ENCODE data around the gene TEX9.

GRCh38 chr15:56366211-56366610, 985 bp downstream of the TEX9 start:
- TF ChIP-seq POLR2A (IDR thresholded peaks at IDR 0.05; ENCODE audit: low read depth, low read length): no peak
- no peak for TF ChIP-seq CTCF (conservative IDR thresholded peaks at IDR 0.05; ENCODE audit: low read depth, low read length)
- TF ChIP-seq MXI1 (IDR thresholded peaks at IDR 0.05; ENCODE audit: borderline replicate concordance, low read depth, low read length): no peak
- TF ChIP-seq MAZ (IDR thresholded peaks at IDR 0.05; ENCODE audit: borderline replicate concordance, low read depth, low read length): no peak
- no peak for TF ChIP-seq CHD1 (IDR thresholded peaks at IDR 0.05; ENCODE audit: low read depth, low read length)
- no peak for TF ChIP-seq MAFK (IDR thresholded peaks at IDR 0.05; ENCODE audit: low read depth, low read length)
- TF ChIP-seq FOS (IDR thresholded peaks at IDR 0.05; ENCODE audit: low read depth, low read length): no peak
- TF ChIP-seq RFX5 (IDR thresholded peaks at IDR 0.05; ENCODE audit: low read depth, low read length): no peak
